Measurements from ENCODE around the gene PPP3CA.

DNA sequence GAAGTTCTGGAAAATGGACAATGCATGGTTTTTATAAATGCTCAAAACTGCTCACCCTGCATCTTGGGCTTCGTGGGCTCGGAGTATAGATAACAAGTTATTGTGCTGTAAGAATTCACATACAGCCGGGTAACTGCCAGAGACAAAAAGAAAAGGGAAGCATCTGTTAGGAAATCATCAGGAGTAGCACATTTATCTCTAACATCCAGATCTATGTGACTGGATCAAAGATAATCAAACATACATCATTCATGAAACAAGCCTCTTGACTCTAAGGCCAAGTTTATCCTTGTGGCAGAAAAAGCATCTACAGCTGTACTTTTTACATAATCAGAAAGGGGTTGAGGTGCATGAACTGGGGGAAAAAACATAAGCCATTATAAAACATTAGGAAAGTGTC lies 264.2 kb downstream of the PPP3CA start:
- no peak for TF ChIP-seq CTCF (IDR thresholded peaks at IDR 0.05)
- no peak for TF ChIP-seq POLR2AphosphoS5 (IDR thresholded peaks at IDR 0.05)
- no peak for TF ChIP-seq POLR2A (IDR thresholded peaks at IDR 0.05)
- no peak for TF ChIP-seq EP300 (IDR thresholded peaks at IDR 0.05)
